A549 (cell line): Measurements from ENCODE around the gene CR1. TPM values are rescaled to one million over a fixed set of nuclear protein-coding genes. Genes with fewer than 3 reads are reported as not detected.

ENCODE experiments used
- ATAC-seq, 2 experiments: fragments of 200-7000 bp in 1 of 2; fragments of >200 bp in 1 of 2; cut with Nextera tagmentation in 1 of 2; cut with Tn5 transposase in 1 of 2; 3 replicates each; pipeline versions ENCODE4 v1.8.0 to v1.9.1; 2018 to 2020; ENCODE audit warnings: mild to moderate bottlenecking in 1 of 2, moderate library complexity in 1 of 2
- CTCF ChIA-PET: fragments of 300-600 bp; sonication (Branson Sonifier 250); formaldehyde crosslinking; extraction: SDS; loops from one replicate; lab custom pipeline; 2021; ENCODE audit warnings: antibody characterized with exemption, inconsistent platforms; lab: Yijun Ruan, JAX
- POLR2A ChIA-PET: fragments of 350-600 bp; formaldehyde crosslinking; extraction: SDS; loops from one replicate; lab custom pipeline; 2021; ENCODE audit warnings: antibody characterized with exemption, inconsistent platforms; lab: Yijun Ruan, JAX
- DNase-seq, 2 experiments: peaks; one replicate each; pipeline versions ENCODE4 v3.0.0 to v3.0.0-alpha.2; 2011 to 2016; ENCODE audit warnings: low read depth in 1 of 2, low spot score in 1 of 2
- FAIRE-seq: peaks from 2 replicates; lab custom pipeline; 2011; peaks lifted over from hg19 to GRCh38; lab: Jason Lieb, UNC
- H3K27ac ChIP-seq, 2 experiments: fragments of >200 bp; sonication (Bioruptor Twin); formaldehyde crosslinking; 3 replicates each; pipeline ENCODE4 v1.5.1; 2016 to 2017
- H3K4me1 ChIP-seq: fragments of >200 bp; sonication (Bioruptor Twin); formaldehyde crosslinking; 3 replicates; pipeline ENCODE4 v1.6.1; 2016
- H3K4me2 ChIP-seq: fragments of >200 bp; sonication (Bioruptor Twin); formaldehyde crosslinking; 3 replicates; pipeline ENCODE4 v1.6.1; 2016
- H3K4me3 ChIP-seq: fragments of >200 bp; sonication (Bioruptor Twin); formaldehyde crosslinking; 3 replicates; pipeline ENCODE4 v1.5.1; 2016
- H3K9me3 ChIP-seq: fragments of >200 bp; sonication (Bioruptor Twin); formaldehyde crosslinking; 3 replicates; pipeline ENCODE4 v1.6.1; 2016
- BCL3 ChIP-seq: fragments of >200 bp; sonication (Bioruptor Twin); formaldehyde crosslinking; IDR thresholded peaks from 3 replicates; pipeline ENCODE4 v1.6.1; 2016
- BHLHE40 ChIP-seq: IDR thresholded peaks from 2 replicates; pipeline ENCODE4 v1.6.1; 2012; ENCODE audit warnings: low read depth, low read length, inconsistent platforms
- CBX8 ChIP-seq: fragments of 200-600 bp; sonication (generic); IDR thresholded peaks from 2 replicates; pipeline ENCODE4 v1.6.1; 2016
- CEBPB ChIP-seq, 2 experiments: fragments of >200 bp in 1 of 2; sonication (Bioruptor Twin) in 1 of 2; formaldehyde crosslinking in 1 of 2; IDR thresholded peaks; 2 replicates each; pipeline ENCODE4 v1.6.1; 2012 to 2016
- CHD2 ChIP-seq: fragments of 150-350 bp; IDR thresholded peaks from 2 replicates; pipeline ENCODE4 v1.6.1; 2014; ENCODE audit warnings: low read length; ENCODE audit not compliant: partially characterized antibody
- EHF ChIP-seq: fragments of 250-450 bp; sonication (Bioruptor Pico); IDR thresholded peaks from 2 replicates; pipeline ENCODE4 v1.5.0; 2020; ENCODE audit warnings: mild to moderate bottlenecking
- EHMT2 ChIP-seq: fragments of 200-600 bp; sonication (generic); IDR thresholded peaks from 2 replicates; pipeline ENCODE4 v1.6.1; 2016; ENCODE audit warnings: antibody characterized with exemption, low read depth, mild to moderate bottlenecking, moderate library complexity
- ESRRA ChIP-seq: fragments of 150-350 bp; IDR thresholded peaks from 2 replicates; pipeline ENCODE4 v1.6.1; 2014; ENCODE audit warnings: mild to moderate bottlenecking, low read length, borderline replicate concordance
- FOSL2 ChIP-seq, 2 experiments: fragments of 450-650 bp in 1 of 2; fragments of >200 bp in 1 of 2; sonication (Bioruptor Twin) in 1 of 2; formaldehyde crosslinking; IDR thresholded peaks; 2 replicates each; pipeline versions ENCODE4 v1.5.0 to v1.6.1; 2016 to 2020; ENCODE audit warnings: mild to moderate bottlenecking in 1 of 2, moderate library complexity in 1 of 2
- GATA3 ChIP-seq: IDR thresholded peaks from 2 replicates; pipeline ENCODE4 v1.6.1; 2012; ENCODE audit warnings: borderline replicate concordance
- HEYL ChIP-seq: fragments of 250-450 bp; sonication (Bioruptor Pico); IDR thresholded peaks from 2 replicates; pipeline ENCODE4 v1.8.0; 2021; ENCODE audit warnings: mild to moderate bottlenecking, moderate library complexity
- HOXB13 ChIP-seq: fragments of 250-450 bp; sonication (Bioruptor Pico); IDR thresholded peaks from 2 replicates; pipeline ENCODE4 v1.5.0; 2020; ENCODE audit warnings: low read depth, mild to moderate bottlenecking, moderate library complexity
- JUN ChIP-seq, 2 experiments: fragments of >200 bp; sonication (Bioruptor Twin); formaldehyde crosslinking; IDR thresholded peaks; 2 replicates in 1 of 2; 3 replicates in 1 of 2; pipeline ENCODE4 v1.6.1; 2016 to 2017
- MYC ChIP-seq: IDR thresholded peaks from 2 replicates; pipeline ENCODE4 v1.6.1; 2012; ENCODE audit warnings: mild to moderate bottlenecking, inconsistent platforms, low read length, improper control_type of control experiment, borderline replicate concordance
- NR3C1 ChIP-seq: fragments of >200 bp; sonication (Bioruptor Twin); formaldehyde crosslinking; IDR thresholded peaks from 3 replicates; pipeline ENCODE4 v1.6.1; 2017
- PBX3 ChIP-seq: IDR thresholded peaks from 2 replicates; pipeline ENCODE4 v1.6.1; 2012
- PHF8 ChIP-seq: fragments of 200-600 bp; sonication (generic); IDR thresholded peaks from 2 replicates; pipeline ENCODE4 v1.6.1; 2016; ENCODE audit warnings: low read depth, mild to moderate bottlenecking, antibody characterized with exemption, moderate library complexity, borderline replicate concordance
- RCOR1 ChIP-seq: fragments of 150-350 bp; IDR thresholded peaks from 2 replicates; pipeline ENCODE4 v1.6.1; 2014; ENCODE audit warnings: antibody characterized with exemption, low read length, low read depth
- SREBF2 ChIP-seq: fragments of 450-650 bp; IDR thresholded peaks from 2 replicates; pipeline ENCODE4 v1.6.1; 2014; ENCODE audit warnings: mild to moderate bottlenecking, moderate library complexity
- TFCP2L1 ChIP-seq: fragments of 250-450 bp; sonication (Bioruptor Pico); IDR thresholded peaks from 2 replicates; pipeline ENCODE4 v1.5.0; 2021; ENCODE audit warnings: mild to moderate bottlenecking
- ZFP36 ChIP-seq: fragments of 450-650 bp; IDR thresholded peaks from 2 replicates; pipeline ENCODE4 v1.6.1; 2014; ENCODE audit warnings: borderline replicate concordance; ENCODE audit not compliant: partially characterized antibody
- ZNF302 ChIP-seq: fragments of 250-450 bp; sonication (Bioruptor Pico); IDR thresholded peaks from 2 replicates; pipeline ENCODE4 v1.9.0; 2021; ENCODE audit warnings: inconsistent platforms, mild to moderate bottlenecking, moderate library complexity
- WGBS: methylation state at CpG from one replicate; pipeline ENCODE4 v1.1.6; 2017; ENCODE audit errors: missing lambda C conversion rate; 5-methylcytosine and 5-hydroxymethylcytosine counted together
- polyA plus RNA-seq, 4 experiments: library from polyadenylated mRNA; depleted of rRNA in 3 of 4; stranded (reverse); fragments of >200 nt; fragmentation: RNase III in 1 of 4; extraction: RNeasy Plus Mini Kit Qiagen cat#74134 plus additional on column Dnase treatment in 1 of 4; gene quantifications; 2 replicates in 3 of 4; 3 replicates in 1 of 4; pipeline ENCODE4 v1.2.3, GENCODE V29; 2011 to 2017
- TF ChIP-seq, protein P1 (sequence below): IDR thresholded peaks from 2 replicates; pipeline ENCODE4 v1.6.1; 2012; ENCODE audit warnings: low read depth, borderline replicate concordance
- TF ChIP-seq, protein P2 (sequence below): fragments of >200 bp; sonication (Bioruptor Twin); formaldehyde crosslinking; IDR thresholded peaks from 3 replicates; pipeline ENCODE4 v1.5.1; 2016
- TF ChIP-seq, protein P3 (sequence below): fragments of 250-450 bp; sonication (Bioruptor Pico); IDR thresholded peaks from 2 replicates; pipeline ENCODE4 v1.5.0; 2021; ENCODE audit warnings: mild to moderate bottlenecking, moderate library complexity, borderline replicate concordance
- TF ChIP-seq, protein P4 (sequence below): IDR thresholded peaks from 2 replicates; pipeline ENCODE4 v1.6.1; 2012

The CR1 gene
- polyA plus RNA-seq, 2 of the 4 experiments (the other 2 are of a cell fraction): not detected

DNA sequence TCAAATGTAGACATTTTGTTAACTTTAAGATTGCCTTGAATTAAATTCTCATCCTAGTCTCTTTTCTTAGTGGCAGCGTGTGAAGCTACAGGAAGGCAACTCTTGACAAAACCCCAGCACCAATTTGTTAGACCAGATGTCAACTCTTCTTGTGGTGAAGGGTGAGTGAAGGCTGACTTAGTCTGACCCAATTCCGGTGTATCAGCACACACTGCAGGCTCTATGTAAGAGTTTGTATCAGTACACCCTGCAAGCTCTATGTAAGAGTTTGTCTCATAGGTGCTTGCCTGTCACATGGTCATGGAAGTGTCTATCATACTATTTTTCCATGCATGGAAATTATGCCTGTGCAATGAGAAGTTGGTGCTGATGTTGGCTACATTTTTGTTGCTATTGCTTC is 25.0 kb upstream of the CR1 start (continued):
- TF ChIP-seq, protein P1, sequence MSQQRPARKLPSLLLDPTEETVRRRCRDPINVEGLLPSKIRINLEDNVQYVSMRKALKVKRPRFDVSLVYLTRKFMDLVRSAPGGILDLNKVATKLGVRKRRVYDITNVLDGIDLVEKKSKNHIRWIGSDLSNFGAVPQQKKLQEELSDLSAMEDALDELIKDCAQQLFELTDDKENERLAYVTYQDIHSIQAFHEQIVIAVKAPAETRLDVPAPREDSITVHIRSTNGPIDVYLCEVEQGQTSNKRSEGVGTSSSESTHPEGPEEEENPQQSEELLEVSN: no peak

DNA sequence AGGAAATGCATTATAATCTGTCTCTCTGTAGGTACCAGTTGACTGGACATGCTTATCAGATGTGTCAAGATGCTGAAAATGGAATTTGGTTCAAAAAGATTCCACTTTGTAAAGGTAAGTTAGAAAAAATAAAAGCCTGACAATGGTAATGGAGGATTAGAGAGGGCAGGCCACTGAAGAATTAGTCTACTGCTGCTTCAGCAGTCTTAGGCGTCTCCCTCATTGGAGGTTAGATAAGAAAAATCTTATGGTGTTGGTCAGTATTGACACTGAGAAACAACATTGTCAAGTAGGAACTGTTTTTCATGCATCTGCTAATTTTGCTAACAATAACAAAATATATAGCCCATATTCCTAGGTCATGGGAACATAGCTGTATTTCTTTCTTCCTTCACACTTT is 21.7 kb upstream of the CR1 start:
- WGBS: 55% methylated on average over 1 of the region's 1 CpG
- TF ChIP-seq PHF8: no peak
- TF ChIP-seq RCOR1: no peak
- no peak for TF ChIP-seq HOXB13 (CRISPR knock-in tag)
- no peak for TF ChIP-seq CBX8
- TF ChIP-seq HEYL (CRISPR knock-in tag): no peak
- TF ChIP-seq SREBF2: no peak
- TF ChIP-seq EHF (CRISPR knock-in tag): no peak
- TF ChIP-seq, protein P2, sequence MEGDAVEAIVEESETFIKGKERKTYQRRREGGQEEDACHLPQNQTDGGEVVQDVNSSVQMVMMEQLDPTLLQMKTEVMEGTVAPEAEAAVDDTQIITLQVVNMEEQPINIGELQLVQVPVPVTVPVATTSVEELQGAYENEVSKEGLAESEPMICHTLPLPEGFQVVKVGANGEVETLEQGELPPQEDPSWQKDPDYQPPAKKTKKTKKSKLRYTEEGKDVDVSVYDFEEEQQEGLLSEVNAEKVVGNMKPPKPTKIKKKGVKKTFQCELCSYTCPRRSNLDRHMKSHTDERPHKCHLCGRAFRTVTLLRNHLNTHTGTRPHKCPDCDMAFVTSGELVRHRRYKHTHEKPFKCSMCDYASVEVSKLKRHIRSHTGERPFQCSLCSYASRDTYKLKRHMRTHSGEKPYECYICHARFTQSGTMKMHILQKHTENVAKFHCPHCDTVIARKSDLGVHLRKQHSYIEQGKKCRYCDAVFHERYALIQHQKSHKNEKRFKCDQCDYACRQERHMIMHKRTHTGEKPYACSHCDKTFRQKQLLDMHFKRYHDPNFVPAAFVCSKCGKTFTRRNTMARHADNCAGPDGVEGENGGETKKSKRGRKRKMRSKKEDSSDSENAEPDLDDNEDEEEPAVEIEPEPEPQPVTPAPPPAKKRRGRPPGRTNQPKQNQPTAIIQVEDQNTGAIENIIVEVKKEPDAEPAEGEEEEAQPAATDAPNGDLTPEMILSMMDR: no peak
- no peak for TF ChIP-seq JUN (IDR thresholded peaks at IDR 0.05)
- TF ChIP-seq TFCP2L1 (CRISPR knock-in tag): no peak
- TF ChIP-seq CEBPB (IDR thresholded peaks at IDR 0.05): no peak
- TF ChIP-seq BHLHE40: no peak
- H3K27ac ChIP-seq: no peak overlapping the region
- no peak for DNase-seq
- ChIA-PET CTCF (interaction anchor here (0.6 kb wide), 1 partner anchor 17 kb away, joined by 3 read pairs; no protein-coding TSS in a partner anchor), POLR2A (no interaction called here)
- no peaks in the 10 kb centered on the region for H3K4me1 ChIP-seq
- FAIRE-seq: no peak
- no peak overlapping the region for H3K4me3 ChIP-seq
- no peaks in the 10 kb centered on the region for H3K9me3 ChIP-seq
- no peak overlapping the region for H3K4me2 ChIP-seq
- no peak for ATAC-seq

DNA sequence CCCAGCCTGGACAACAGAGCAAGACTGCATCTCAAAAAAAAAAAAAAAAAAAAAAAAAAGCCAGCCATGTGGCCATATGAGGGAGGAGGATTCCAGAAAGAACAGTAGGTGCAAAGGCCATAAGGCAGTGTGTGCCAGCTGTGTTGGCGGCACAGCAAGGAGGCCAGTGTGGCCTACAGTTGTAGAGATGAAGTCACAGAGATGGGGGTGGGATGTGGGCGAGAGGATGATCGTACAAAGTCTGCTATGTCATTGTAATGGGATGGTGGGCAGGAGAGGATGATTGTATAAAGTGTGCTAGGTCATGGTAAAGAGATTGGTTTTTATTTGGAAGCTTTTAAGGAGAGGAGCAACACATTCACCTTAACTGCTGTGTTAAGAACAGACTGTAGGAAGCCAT is 9.8 kb upstream of the CR1 start:
- ChIA-PET CTCF (interaction anchor here (1.0 to 4.4 kb wide), 4 partner anchors 10 to 436 kb away, joined by 3 to 17 read pairs (median 3); no protein-coding TSS in a partner anchor), POLR2A (no interaction called here)
- Histone ChIP-seq H3K4me1 (no peaks in the 10 kb centered on the region), H3K4me2 (no peak overlapping the region), H3K27ac (no peak overlapping the region), H3K4me3 (no peak overlapping the region), H3K9me3 (no peaks in the 10 kb centered on the region)
- no peak for FAIRE-seq
- WGBS: 49% methylated on average over 3 of the region's 3 CpGs
- DNase-seq: no peak
- no peak for TF ChIP-seq HOXB13 (CRISPR knock-in tag)
- TF ChIP-seq ZFP36: no peak
- no peak for TF ChIP-seq EHMT2
- TF ChIP-seq BCL3: no peak
- no peak for TF ChIP-seq GATA3
- no peak for TF ChIP-seq PBX3
- no peak for TF ChIP-seq CHD2
- TF ChIP-seq ESRRA: no peak
- TF ChIP-seq, protein P3, sequence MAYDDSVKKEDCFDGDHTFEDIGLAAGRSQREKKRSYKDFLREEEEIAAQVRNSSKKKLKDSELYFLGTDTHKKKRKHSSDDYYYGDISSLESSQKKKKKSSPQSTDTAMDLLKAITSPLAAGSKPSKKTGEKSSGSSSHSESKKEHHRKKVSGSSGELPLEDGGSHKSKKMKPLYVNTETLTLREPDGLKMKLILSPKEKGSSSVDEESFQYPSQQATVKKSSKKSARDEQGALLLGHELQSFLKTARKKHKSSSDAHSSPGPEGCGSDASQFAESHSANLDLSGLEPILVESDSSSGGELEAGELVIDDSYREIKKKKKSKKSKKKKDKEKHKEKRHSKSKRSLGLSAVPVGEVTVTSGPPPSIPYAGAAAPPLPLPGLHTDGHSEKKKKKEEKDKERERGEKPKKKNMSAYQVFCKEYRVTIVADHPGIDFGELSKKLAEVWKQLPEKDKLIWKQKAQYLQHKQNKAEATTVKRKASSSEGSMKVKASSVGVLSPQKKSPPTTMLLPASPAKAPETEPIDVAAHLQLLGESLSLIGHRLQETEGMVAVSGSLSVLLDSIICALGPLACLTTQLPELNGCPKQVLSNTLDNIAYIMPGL (CRISPR knock-in tag): no peak
- no peak for TF ChIP-seq FOSL2 (IDR thresholded peaks at IDR 0.05)
- no peak for TF ChIP-seq FOSL2 (CRISPR knock-in tag; IDR thresholded peaks at IDR 0.05)
- TF ChIP-seq ZNF302: no peak
- no peak for TF ChIP-seq HEYL (CRISPR knock-in tag)
- TF ChIP-seq NR3C1: no peak
- TF ChIP-seq, protein P2: no peak
- TF ChIP-seq MYC: no peak
- TF ChIP-seq, protein P4, sequence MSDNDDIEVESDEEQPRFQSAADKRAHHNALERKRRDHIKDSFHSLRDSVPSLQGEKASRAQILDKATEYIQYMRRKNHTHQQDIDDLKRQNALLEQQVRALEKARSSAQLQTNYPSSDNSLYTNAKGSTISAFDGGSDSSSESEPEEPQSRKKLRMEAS: no peak
- ATAC-seq: no peak
